H1 (cell line): ENCODE data around the gene GMIP. TPM values are rescaled to one million over a fixed set of nuclear protein-coding genes. Genes with fewer than 3 reads are reported as not detected.

ENCODE experiments used
- CTCF ChIA-PET: fragments of 300-600 bp; sonication (Branson Sonifier 250); formaldehyde crosslinking; loops from one replicate; lab custom pipeline; 2021; ENCODE audit not compliant: partially characterized antibody; lab: Charles Lee
- POLR2A ChIA-PET: fragments of 300-600 bp; sonication (Branson Sonifier 250); formaldehyde crosslinking; loops from one replicate; lab custom pipeline; 2021; ENCODE audit warnings: inconsistent platforms; ENCODE audit not compliant: partially characterized antibody; lab: Charles Lee
- DNase-seq, 2 experiments: peaks; one replicate each; pipeline versions ENCODE4 v3.0.0 to v3.0.0-alpha.2; 2010 to 2022; ENCODE audit warnings: low spot score in 2 of 2, low read depth in 1 of 2, mixed read lengths in 1 of 2
- FAIRE-seq: peaks from 2 replicates; lab custom pipeline; 2011; peaks lifted over from hg19 to GRCh38; lab: Jason Lieb, UNC
- H2AFZ ChIP-seq: 2 replicates; pipeline ENCODE4 v1.8.1; 2012; ENCODE audit warnings: low read length, inconsistent platforms
- H2AK5ac ChIP-seq: 2 replicates; pipeline ENCODE4 v1.6.1; 2013; ENCODE audit warnings: low read depth, low read length
- H2BK120ac ChIP-seq: replicated peaks from 2 replicates; pipeline ENCODE3; 2013; ENCODE audit warnings: low read depth, low read length, inconsistent platforms
- H2BK12ac ChIP-seq: 2 replicates; pipeline ENCODE4 v1.6.1; 2013; ENCODE audit warnings: low read depth, low read length
- H2BK15ac ChIP-seq: 2 replicates; pipeline ENCODE4 v1.6.1; 2013; ENCODE audit warnings: low read length
- H2BK20ac ChIP-seq: 2 replicates; pipeline ENCODE4 v1.6.1; 2013; ENCODE audit warnings: low read length
- H2BK5ac ChIP-seq: 2 replicates; pipeline ENCODE4 v1.6.1; 2013; ENCODE audit warnings: low read depth, low read length
- H3K14ac ChIP-seq: 2 replicates; pipeline ENCODE4 v1.6.1; 2013; ENCODE audit warnings: inconsistent platforms; ENCODE audit not compliant: insufficient read length
- H3K18ac ChIP-seq: 2 replicates; pipeline ENCODE4 v1.6.1; 2013; ENCODE audit warnings: low read length; ENCODE audit errors: extremely low read depth
- H3K23ac ChIP-seq: 2 replicates; pipeline ENCODE4 v1.6.1; 2013; ENCODE audit warnings: inconsistent platforms; ENCODE audit not compliant: insufficient read length
- H3K23me2 ChIP-seq: 2 replicates; pipeline ENCODE4 v1.6.1; 2013; ENCODE audit warnings: low read depth, low read length
- H3K27ac ChIP-seq: 2 replicates; pipeline ENCODE4 v1.6.1; 2011; ENCODE audit warnings: low read depth, low read length, inconsistent platforms
- H3K27me3 ChIP-seq, 4 experiments: replicated peaks in 1 of 4; 1 replicate in 1 of 4; 2 replicates in 3 of 4; pipeline versions ENCODE4 v1.6.1 to v1.8.1; 2011 to 2013; ENCODE audit warnings: low read length in 3 of 4, mild to moderate bottlenecking in 3 of 4, inconsistent platforms in 2 of 4, mixed read lengths in 2 of 4, moderate library complexity in 1 of 4; ENCODE audit not compliant: control insufficient read depth in 3 of 4, insufficient read depth in 3 of 4; ENCODE audit errors: extremely low read depth in 1 of 4
- H3K36me3 ChIP-seq, 4 experiments: 2 replicates each; pipeline versions ENCODE4 v1.6.1 to v1.8.1; 2011 to 2013; ENCODE audit warnings: mild to moderate bottlenecking in 4 of 4, low read length in 3 of 4, moderate library complexity in 2 of 4, control low read depth in 1 of 4, inconsistent platforms in 1 of 4; ENCODE audit not compliant: insufficient read depth in 4 of 4, control insufficient read depth in 2 of 4
- H3K4ac ChIP-seq: replicated peaks from 2 replicates; pipeline ENCODE3; 2013; ENCODE audit warnings: low read length, low read depth, mixed read lengths, inconsistent platforms; ENCODE audit not compliant: insufficient read length
- H3K4me1 ChIP-seq, 4 experiments: replicated peaks in 1 of 4; 1 replicate in 1 of 4; 2 replicates in 3 of 4; pipeline versions ENCODE4 v1.6.1 to v1.8.1; 2011 to 2013; ENCODE audit warnings: low read length in 3 of 4, inconsistent platforms in 2 of 4, mixed read lengths in 1 of 4; ENCODE audit not compliant: insufficient read depth in 4 of 4, control insufficient read depth in 3 of 4
- H3K4me2 ChIP-seq, 2 experiments: 2 replicates each; pipeline versions ENCODE4 v1.6.1 to v1.8.1; 2011 to 2013; ENCODE audit warnings: low read depth in 2 of 2, low read length in 2 of 2, control low read depth in 1 of 2, inconsistent platforms in 1 of 2, mild to moderate bottlenecking in 1 of 2; ENCODE audit not compliant: insufficient read depth in 1 of 2
- H3K4me3 ChIP-seq, 4 experiments: fragments of 200-600, 300-600 bp in 1 of 4; sonication (generic), shearing (Covaris generic), sonication (Bioruptor Twin) in 1 of 4; 2 replicates each; pipeline versions ENCODE4 v1.5.1 to v1.8.1; 2011 to 2016; ENCODE audit warnings: low read length in 4 of 4, low read depth in 3 of 4, control low read depth in 2 of 4, inconsistent platforms in 2 of 4, mild to moderate bottlenecking in 2 of 4, mixed read lengths in 1 of 4, moderate library complexity in 1 of 4; ENCODE audit not compliant: insufficient read depth in 2 of 4; ENCODE audit errors: extremely low read depth in 1 of 4
- H3K56ac ChIP-seq: replicated peaks from 2 replicates; pipeline ENCODE3; 2013; ENCODE audit warnings: low read depth, mild to moderate bottlenecking, mixed read lengths, low read length, inconsistent platforms; ENCODE audit not compliant: insufficient read length
- H3K79me1 ChIP-seq: 2 replicates; pipeline ENCODE4 v1.6.1; 2013; ENCODE audit warnings: low read depth, low read length, control low read depth
- H3K79me2 ChIP-seq, 2 experiments: 2 replicates each; pipeline versions ENCODE4 v1.6.1 to v1.8.1; 2012 to 2013; ENCODE audit warnings: low read length in 2 of 2, mild to moderate bottlenecking in 2 of 2, inconsistent platforms in 1 of 2; ENCODE audit not compliant: insufficient read depth in 2 of 2, control insufficient read depth in 1 of 2
- H3K9ac ChIP-seq, 4 experiments: replicated peaks in 1 of 4; 1 replicate in 1 of 4; 2 replicates in 3 of 4; pipeline versions ENCODE4 v1.6.1 to v1.8.1; 2011 to 2013; ENCODE audit warnings: low read depth in 3 of 4, low read length in 3 of 4, control low read depth in 2 of 4, mild to moderate bottlenecking in 2 of 4, moderate library complexity in 2 of 4, inconsistent platforms in 1 of 4; ENCODE audit errors: extremely low read depth in 1 of 4
- H3K9me3 ChIP-seq, 2 experiments: 2 replicates each; pipeline versions ENCODE4 v1.6.1 to v1.8.1; 2012 to 2013; ENCODE audit warnings: mild to moderate bottlenecking in 2 of 2, moderate library complexity in 2 of 2, control low read depth in 1 of 2, inconsistent platforms in 1 of 2, low read depth in 1 of 2, low read length in 1 of 2, mixed read lengths in 1 of 2; ENCODE audit not compliant: insufficient read depth in 2 of 2
- H4K20me1 ChIP-seq, 2 experiments: replicated peaks in 1 of 2; 2 replicates each; pipeline versions ENCODE3 to v1.8.1; 2011 to 2013; ENCODE audit warnings: inconsistent platforms in 2 of 2, low read length in 2 of 2, mild to moderate bottlenecking in 1 of 2; ENCODE audit not compliant: insufficient read depth in 2 of 2, control insufficient read depth in 1 of 2
- H4K5ac ChIP-seq: 2 replicates; pipeline ENCODE4 v1.6.1; 2013; ENCODE audit warnings: low read length, low read depth, mixed read lengths, inconsistent platforms; ENCODE audit not compliant: insufficient read length
- H4K8ac ChIP-seq: 2 replicates; pipeline ENCODE4 v1.8.0; 2013; ENCODE audit warnings: mild to moderate bottlenecking, moderate library complexity, low read length, inconsistent platforms; ENCODE audit not compliant: insufficient read depth; ENCODE audit errors: extremely low read depth
- H4K91ac ChIP-seq: replicated peaks from 2 replicates; pipeline ENCODE3; 2013; ENCODE audit warnings: low read length, mixed read lengths, inconsistent platforms; ENCODE audit not compliant: insufficient read length
- KDM1A ChIP-seq: fragments of 200-600, 300-600 bp; sonication (generic); IDR thresholded peaks from 2 replicates; pipeline ENCODE4 v1.7.1; 2016; ENCODE audit warnings: mild to moderate bottlenecking, low read length, borderline replicate concordance
- RBBP5 ChIP-seq: IDR thresholded peaks from 2 replicates; pipeline ENCODE4 v1.7.1; 2012; ENCODE audit warnings: low read depth, mild to moderate bottlenecking, inconsistent platforms, low read length, moderate library complexity, borderline replicate concordance
- WGBS, 2 experiments: shearing (Covaris generic) in 1 of 2; methylation state at CpG; one replicate each; pipeline versions ENCODE4 v1.1.6 to v1.1.7; 2013 to 2015; ENCODE audit warnings: low lambda C conversion rate in 2 of 2, mixed read lengths in 2 of 2, inconsistent platforms in 1 of 2, low coverage in 1 of 2, missing lambda C conversion rate in 1 of 2; ENCODE audit not compliant: insufficient replicate concordance in 2 of 2, insufficient coverage in 1 of 2, insufficient read length in 1 of 2; ENCODE audit errors: extremely low coverage in 1 of 2, missing lambda C conversion rate in 1 of 2; 5-methylcytosine and 5-hydroxymethylcytosine counted together
- polyA plus RNA-seq, 7 experiments: library from polyadenylated mRNA; depleted of rRNA in 3 of 7; stranded (reverse) in 5 of 7; unstranded in 2 of 7; fragments of >200 nt in 5 of 7; fragments of 200-250 nt in 2 of 7; gene quantifications; 1 replicate in 5 of 7; 2 replicates in 1 of 7; 4 replicates in 1 of 7; pipeline versions ENCODE4 v1.2.1 to v1.2.3, GENCODE V29; 2011 to 2013; ENCODE audit warnings: missing spikeins in 2 of 7, mixed read lengths in 2 of 7
- total RNA-seq: library from RNA; stranded (reverse); fragmentation: NEBNext Ultra II Directional; extraction: Animal tissue kit (Norgen Biotek cat#: 25700); gene quantifications from 2 replicates; pipeline ENCODE4 v1.2.1, GENCODE V29; 2021

Gene GMIP
- total and polyA plus RNA-seq, 2 of the 8 experiments (the other 6 are each of a cell fraction or from before 2014, with no cell fraction given), result 5.7 to 18.1 TPM

DNA sequence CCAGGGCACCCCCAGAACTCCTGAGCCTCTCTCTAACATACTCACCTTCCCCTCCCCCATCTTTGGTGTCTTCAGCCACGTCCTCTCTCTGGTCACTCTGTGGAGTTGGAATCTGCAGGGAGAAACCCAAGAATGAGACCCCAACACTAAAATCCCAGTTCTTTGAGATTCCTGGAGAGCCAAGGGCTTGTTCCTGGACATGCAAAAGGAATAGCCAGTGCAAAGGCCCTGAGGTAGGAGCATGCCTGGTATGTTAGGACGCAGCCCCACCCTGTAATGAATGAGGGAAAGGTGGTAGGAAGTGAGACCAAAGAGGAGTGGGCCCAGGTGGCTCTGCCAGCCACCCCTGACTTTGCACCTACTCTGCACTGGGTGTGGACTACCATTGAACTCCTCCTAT lies 13.0 kb downstream of the GMIP start:
- H2BK120ac ChIP-seq, result no peak overlapping the region
- H3K14ac ChIP-seq, result no peak overlapping the region
- H4K8ac ChIP-seq, result no peak overlapping the region
- no peak overlapping the region for H4K91ac ChIP-seq
- no peak overlapping the region for H3K9ac ChIP-seq
- peaks cover 0 to 11% (median 8%) of the 10 kb centered on the region in 4 experiments; a peak in 5 of 7 replicates for H3K4me1 ChIP-seq
- CTCF ChIA-PET, result interaction anchor here (0.6 to 1.0 kb wide), 3 partner anchors 76 to 246 kb away, joined by 3 to 4 read pairs (median 3); no protein-coding TSS in a partner anchor
- H3K36me3 ChIP-seq, result peaks cover 7 to 13% (median 12%) of the 10 kb centered on the region in 4 experiments
- H4K5ac ChIP-seq, result no peak overlapping the region
- H2AFZ ChIP-seq, result no peak overlapping the region
- no peaks in the 10 kb centered on the region for H3K9me3 ChIP-seq
- H2BK15ac ChIP-seq, result no peak overlapping the region
- H3K79me1 ChIP-seq, result peaks cover 10% of the 10 kb centered on the region
- 89% methylated on average over 2 of the region's 2 CpGs; no CpG with 5 or more reads in 1 of the 2 experiments for WGBS, 2 experiments
- H3K27ac ChIP-seq, result no peak overlapping the region
- no peak overlapping the region for H3K18ac ChIP-seq
- FAIRE-seq (no peak), DNase-seq (no peak)
- H3K79me2 ChIP-seq, result peaks cover 0 to 15% of the 10 kb centered on the region in 2 experiments; a peak in 2 of 4 replicates
- peaks cover 0 to 6% of the 10 kb centered on the region in 2 experiments for H4K20me1 ChIP-seq
- no peak overlapping the region for H3K4ac ChIP-seq
- H3K4me2 ChIP-seq, result no peak overlapping the region
- POLR2A ChIA-PET, result interaction anchor here (1.1 to 2.6 kb wide), 3 partner anchors 8 to 27 kb away, joined by 3 to 6 read pairs (median 3); no protein-coding TSS in a partner anchor
- peak; percentile 39; the same call in 1 of the 2 replicates for TF ChIP-seq KDM1A
- TF ChIP-seq RBBP5, result no peak
- H2BK5ac ChIP-seq, result no peak overlapping the region
- H2AK5ac ChIP-seq, result no peak overlapping the region
- no peak overlapping the region for H3K56ac ChIP-seq
- H3K4me3 ChIP-seq, result no peak overlapping the region
- no peak overlapping the region for H2BK20ac ChIP-seq
- H3K27me3 ChIP-seq, result no peaks in the 10 kb centered on the region
- no peak overlapping the region for H2BK12ac ChIP-seq
- H3K23ac ChIP-seq, result no peak overlapping the region
- H3K23me2 ChIP-seq, result peaks cover 10% of the 10 kb centered on the region
